GM19025 (cell line): ENCODE measurements around the gene CDK19.
"Not testable (repeated sequence)": the region's sequence is repeated elsewhere in the genome, so short reads cannot be mapped to it uniquely, and the experiment has no call there.

Source experiments
- ATAC-seq: cut with Tn5 transposase; IDR thresholded peaks from one replicate; pipeline ENCODE4 v1.9.1; 2021; ENCODE audit warnings: mild to moderate bottlenecking, low read depth, moderate library complexity; ENCODE audit not compliant: unreplicated experiment

The CDK19 gene

GRCh38 chr6:110814102-110815014 is 911 bp downstream of the CDK19 start:
- peak; percentile 10 for ATAC-seq

- no peak for ATAC-seq
Observed at GRCh38 chr6:110813338-110814101, 1.7 kb downstream of the CDK19 start.

GRCh38 chr6:110812719-110813118 is 2.5 kb downstream of the CDK19 start:
- ATAC-seq, result no peak

GRCh38 chr6:110810896-110811586 is 4.2 kb downstream of the CDK19 start:
- no peak for ATAC-seq

- ATAC-seq, result no peak
Observed at GRCh38 chr6:110809792-110810191, 5.5 kb downstream of the CDK19 start.

GRCh38 chr6:110802175-110802574 is 13.1 kb downstream of the CDK19 start:
- not testable (repeated sequence) for ATAC-seq

- ATAC-seq, result no peak
Observed at GRCh38 chr6:110800839-110801196, 14.5 kb downstream of the CDK19 start.

GRCh38 chr6:110800196-110800838 is 15.0 kb downstream of the CDK19 start:
- no peak for ATAC-seq

GRCh38 chr6:110799655-110800054 is 15.6 kb downstream of the CDK19 start:
- ATAC-seq, result no peak

GRCh38 chr6:110799189-110799588 is 16.1 kb downstream of the CDK19 start:
- no peak for ATAC-seq

- no peak for ATAC-seq
Observed at GRCh38 chr6:110795271-110795670, 20.0 kb downstream of the CDK19 start.

GRCh38 chr6:110786696-110787095 is 28.6 kb downstream of the CDK19 start:
- no peak for ATAC-seq

- no peak for ATAC-seq
Observed at GRCh38 chr6:110786271-110786670, 29.0 kb downstream of the CDK19 start.

- ATAC-seq, result no peak
Observed at GRCh38 chr6:110784610-110784979, 30.7 kb downstream of the CDK19 start.

GRCh38 chr6:110781522-110782214 is 33.6 kb downstream of the CDK19 start:
- ATAC-seq, result no peak

- no peak for ATAC-seq
Observed at GRCh38 chr6:110778333-110778732, 36.9 kb downstream of the CDK19 start.

GRCh38 chr6:110777636-110778035 is 37.6 kb downstream of the CDK19 start:
- ATAC-seq, result no peak

- ATAC-seq, result no peak
Observed at GRCh38 chr6:110776413-110776812, 38.9 kb downstream of the CDK19 start.

- no peak for ATAC-seq
Observed at GRCh38 chr6:110769923-110770322, 45.3 kb downstream of the CDK19 start.

GRCh38 chr6:110768057-110768456 is 47.2 kb downstream of the CDK19 start:
- no peak for ATAC-seq
